ENCODE measurements around the gene RNF151. TPM values are rescaled to one million over a fixed set of nuclear protein-coding genes. Genes with fewer than 3 reads are reported as not detected.
A peak's percentile ranks its signal among the peaks of the same experiment; 100 is the strongest.
"Not testable (repeated sequence)": the region's sequence is repeated elsewhere in the genome, so short reads cannot be mapped to it uniquely, and the experiment has no call there.

The RNF151 gene
- total RNA-seq, 1 experiment from 2014 or later = 0.28 TPM

- no CpG with 5 or more reads among the region's 22 CpGs for WGBS (ENCODE audit: extremely low coverage, insufficient read length, low lambda C conversion rate)
- no peak overlapping the region for H2BK5ac ChIP-seq (ENCODE audit: insufficient read length, low read length)
- no peaks in the 10 kb centered on the region; a peak in 2 of 7 replicates for H3K36me3 Mint-ChIP-seq (ENCODE audit: insufficient read depth in 1 of 3, low read depth in 3 of 3)
These were observed 12.9 kb upstream of the RNF151 start for GRCh38 chr16:1953734-1954133.

GRCh38 chr16:1957434-1958142, 9.1 kb upstream of the RNF151 start:
- H3K27me3 ChIP-seq (ENCODE audit: insufficient read depth, low read length); DNase-seq; H3K4me2 ChIP-seq (ENCODE audit: insufficient read depth, insufficient read length, low read length); H4K91ac ChIP-seq (ENCODE audit: insufficient read length, low read depth, low read length); H4K8ac ChIP-seq (replicated peaks; ENCODE audit: insufficient read length, low read depth, low read length); H2BK20ac ChIP-seq (ENCODE audit: low read depth, low read length, poor library complexity, severe bottlenecking); H4K5ac ChIP-seq (ENCODE audit: insufficient read length, low read depth, low read length); H3K4me1 ChIP-seq (ENCODE audit: insufficient read depth, low read length); H3K14ac ChIP-seq (ENCODE audit: insufficient read depth, low read length); H3K18ac ChIP-seq (ENCODE audit: insufficient read length, low read depth, low read length); H3K23ac ChIP-seq (ENCODE audit: insufficient read length, low read depth, low read length); H2BK5ac ChIP-seq (ENCODE audit: insufficient read length, low read length); H3K27ac ChIP-seq (ENCODE audit: insufficient read length, low read depth, low read length); H3T11ph ChIP-seq (ENCODE audit: low read length); H3K9ac ChIP-seq (ENCODE audit: extremely low read depth, insufficient read length, low read length); H3K27ac Mint-ChIP-seq; H2BK15ac ChIP-seq (ENCODE audit: low read depth, low read length); H2BK12ac ChIP-seq (ENCODE audit: insufficient read length, low read depth, low read length); H2BK120ac ChIP-seq (ENCODE audit: low read depth, low read length, poor library complexity, severe bottlenecking); H3K56ac ChIP-seq (ENCODE audit: insufficient read length, low read depth, low read length); H3K9me3 ChIP-seq (ENCODE audit: control insufficient read depth, low read depth, low read length); H4K20me1 ChIP-seq (ENCODE audit: control insufficient read depth, insufficient read depth, insufficient read length); H3K23me2 ChIP-seq (ENCODE audit: insufficient read length, low read depth, low read length, poor library complexity, severe bottlenecking); H2AK5ac ChIP-seq (ENCODE audit: insufficient read length, low read length); H2AFZ ChIP-seq (ENCODE audit: low read length); H3K79me1 ChIP-seq (ENCODE audit: insufficient read depth, low read depth, low read length, poor library complexity, severe bottlenecking); H3K9me3 Mint-ChIP-seq; H3K79me2 ChIP-seq (ENCODE audit: insufficient read depth, low read length); H3K4ac ChIP-seq (ENCODE audit: low read depth, low read length): not testable (repeated sequence)
- peaks cover 24% of the 10 kb centered on the region for H3K27me3 Mint-ChIP-seq (ENCODE audit: low read depth)
- H3K4me1 Mint-ChIP-seq = peaks cover 24 to 30% of the 10 kb centered on the region in 2 experiments
- peaks cover 10 to 20% (median 16%) of the 10 kb centered on the region in 3 experiments for H3K36me3 Mint-ChIP-seq (ENCODE audit: insufficient read depth in 1 of 3, low read depth in 3 of 3)
- H3K4me3 Mint-ChIP-seq = peak overlapping the region in 1 of 2 experiments; percentile 29; a peak in 1 of 5 replicates
- WGBS (ENCODE audit: extremely low coverage, insufficient read length, low lambda C conversion rate) = no CpG with 5 or more reads among the region's 22 CpGs

More at GRCh38 chr16:1953734-1954133, 12.9 kb upstream of the RNF151 start:
- peaks cover 0 to 3% of the 10 kb centered on the region in 2 experiments; a peak in 2 of 5 replicates for H3K9me3 Mint-ChIP-seq
- no peak overlapping the region for H2BK15ac ChIP-seq (ENCODE audit: low read depth, low read length)
- no peak overlapping the region for H3K4me2 ChIP-seq (ENCODE audit: insufficient read depth, insufficient read length, low read length)
- H3K4me1 ChIP-seq (ENCODE audit: insufficient read depth, low read length) = no peaks in the 10 kb centered on the region
- H3K79me1 ChIP-seq (ENCODE audit: insufficient read depth, low read depth, low read length, poor library complexity, severe bottlenecking) = no peaks in the 10 kb centered on the region
- no peak overlapping the region for H3K4ac ChIP-seq (ENCODE audit: low read depth, low read length)
- H3K79me2 ChIP-seq (ENCODE audit: insufficient read depth, low read length) = no peaks in the 10 kb centered on the region
- no peak for TF ChIP-seq CTCF (conservative IDR thresholded peaks at IDR 0.05)
- no peak overlapping the region for H3K4me3 Mint-ChIP-seq
- H2AK5ac ChIP-seq (ENCODE audit: insufficient read length, low read length) = no peak overlapping the region
- no peak overlapping the region for H2BK20ac ChIP-seq (ENCODE audit: low read depth, low read length, poor library complexity, severe bottlenecking)
- no peak for DNase-seq
- no peak overlapping the region for H3K27ac ChIP-seq (ENCODE audit: insufficient read length, low read depth, low read length)
- no peak overlapping the region for H2BK12ac ChIP-seq (ENCODE audit: insufficient read length, low read depth, low read length)
- no peak overlapping the region for H3K23ac ChIP-seq (ENCODE audit: insufficient read length, low read depth, low read length)
- H3K23me2 ChIP-seq (ENCODE audit: insufficient read length, low read depth, low read length, poor library complexity, severe bottlenecking) = no peaks in the 10 kb centered on the region
- no peak overlapping the region for H2AFZ ChIP-seq (ENCODE audit: low read length)
- peaks cover 4 to 5% of the 10 kb centered on the region in 2 experiments; a peak in 2 of 4 replicates for H3K4me1 Mint-ChIP-seq
- no peak overlapping the region; the same call in 1 of the 2 replicates for H3K14ac ChIP-seq (ENCODE audit: insufficient read depth, low read length)
- H3K18ac ChIP-seq (ENCODE audit: insufficient read length, low read depth, low read length) = no peak overlapping the region
- no peak overlapping the region for H3T11ph ChIP-seq (ENCODE audit: low read length)
- no peak overlapping the region for H2BK120ac ChIP-seq (ENCODE audit: low read depth, low read length, poor library complexity, severe bottlenecking)
- H3K9me3 ChIP-seq (ENCODE audit: control insufficient read depth, low read depth, low read length) = no peaks in the 10 kb centered on the region
- H3K27ac Mint-ChIP-seq = no peak overlapping the region
- no peak overlapping the region for H4K8ac ChIP-seq (replicated peaks; ENCODE audit: insufficient read length, low read depth, low read length)
- H3K56ac ChIP-seq (ENCODE audit: insufficient read length, low read depth, low read length) = no peak overlapping the region
- H4K91ac ChIP-seq (ENCODE audit: insufficient read length, low read depth, low read length) = no peak overlapping the region
- H3K27me3 Mint-ChIP-seq (ENCODE audit: low read depth) = peaks cover 19% of the 10 kb centered on the region
- no peak overlapping the region for H3K9ac ChIP-seq (ENCODE audit: extremely low read depth, insufficient read length, low read length)
- no peak overlapping the region for H4K5ac ChIP-seq (ENCODE audit: insufficient read length, low read depth, low read length)
- no peaks in the 10 kb centered on the region for H3K27me3 ChIP-seq (ENCODE audit: insufficient read depth, low read length)
- H4K20me1 ChIP-seq (ENCODE audit: control insufficient read depth, insufficient read depth, insufficient read length) = no peaks in the 10 kb centered on the region

Measured in H9 (cell line).